GM12878 (cell line): ENCODE measurements around the gene TDRD12. TPM values are rescaled to one million over a fixed set of nuclear protein-coding genes. Genes with fewer than 3 reads are reported as not detected.
"Not testable (repeated sequence)": the region's sequence is repeated elsewhere in the genome, so short reads cannot be mapped to it uniquely, and the experiment has no call there.

Experiments used
- ATAC-seq: fragments of 200-7000 bp; cut with Tn5 transposase; 3 replicates; pipeline ENCODE4 v1.9.1; 2020; ENCODE audit warnings: mild to moderate bottlenecking, moderate library complexity
- BruUV-seq: library from RNA; stranded (reverse); fragments of 400-500 nt; replicated peaks from 2 replicates; lab custom pipeline; 2021; lab: Mats Ljungman, UMichigan
- CTCF ChIA-PET: fragments of 300-600 bp; sonication (Branson Sonifier 250); formaldehyde crosslinking; extraction: SDS; loops from one replicate; lab custom pipeline; 2021; ENCODE audit warnings: inconsistent platforms; lab: Yijun Ruan, JAX
- POLR2A ChIA-PET: fragments of 350-600 bp; formaldehyde crosslinking; extraction: SDS; loops from one replicate; lab custom pipeline; 2021; ENCODE audit warnings: inconsistent platforms; lab: Charles Lee
- RAD21 ChIA-PET: fragments of 300-600 bp; sonication (Branson Sonifier 250); formaldehyde crosslinking; loops from one replicate; lab custom pipeline; 2023; ENCODE audit warnings: antibody characterized with exemption; ENCODE audit not compliant: unreplicated experiment; lab: Charles Lee
- SMC1A ChIA-PET: fragments of 300-600 bp; sonication (Branson Sonifier 250); formaldehyde crosslinking; loops from one replicate; lab custom pipeline; 2023; ENCODE audit not compliant: unreplicated experiment, uncharacterized antibody; lab: Charles Lee
- DNase-seq: peaks from one replicate; pipeline ENCODE4 v3.0.0-alpha.2; 2011; ENCODE audit warnings: low read depth, low spot score
- FAIRE-seq: peaks from 3 replicates; lab custom pipeline; 2011; peaks lifted over from hg19 to GRCh38; lab: Jason Lieb, UNC
- H2AFZ ChIP-seq: 2 replicates; pipeline ENCODE4 v1.6.0; 2011; ENCODE audit warnings: low read depth, low read length, control low read depth; ENCODE audit not compliant: control insufficient read depth
- H3K27ac ChIP-seq: 2 replicates; pipeline ENCODE4 v1.5.1; 2011; ENCODE audit warnings: control low read depth; ENCODE audit not compliant: control insufficient read depth, insufficient read depth
- H3K27me3 ChIP-seq, 2 experiments: replicated peaks in 1 of 2; 2 replicates each; pipeline versions ENCODE4 v1.6.0 to v1.6.1; 2011; ENCODE audit warnings: low read length in 1 of 2; ENCODE audit not compliant: control insufficient read depth in 2 of 2, insufficient read depth in 2 of 2
- H3K36me3 ChIP-seq, 2 experiments: 2 replicates each; pipeline ENCODE4 v1.5.1; 2011; ENCODE audit warnings: low read length in 1 of 2; ENCODE audit not compliant: control insufficient read depth in 2 of 2, insufficient read depth in 2 of 2
- H3K4me1 ChIP-seq: 2 replicates; pipeline ENCODE4 v1.6.1; 2011; ENCODE audit warnings: mild to moderate bottlenecking, low read length, moderate library complexity, mixed read lengths; ENCODE audit not compliant: control insufficient read depth, insufficient read depth
- H3K4me2 ChIP-seq: 2 replicates; pipeline ENCODE4 v1.6.0; 2011; ENCODE audit warnings: control low read depth; ENCODE audit not compliant: control insufficient read depth, insufficient read depth
- H3K4me3 ChIP-seq: fragments of 200-600 bp; sonication (generic); 2 replicates; pipeline ENCODE4 v1.5.1; 2016
- H3K79me2 ChIP-seq: 2 replicates; pipeline ENCODE4 v1.6.0; 2011; ENCODE audit warnings: low read length; ENCODE audit not compliant: control insufficient read depth, insufficient read depth
- H3K9ac ChIP-seq: 2 replicates; pipeline ENCODE4 v1.8.0; 2011; ENCODE audit warnings: low read length, control low read depth, mixed read lengths; ENCODE audit not compliant: control insufficient read depth, insufficient read depth
- H3K9me3 ChIP-seq: replicated peaks from 3 replicates; pipeline ENCODE4 v1.5.1; 2011; ENCODE audit warnings: mild to moderate bottlenecking, low read length; ENCODE audit not compliant: control insufficient read depth, insufficient read depth
- H4K20me1 ChIP-seq: 2 replicates; pipeline ENCODE4 v1.6.0; 2011; ENCODE audit not compliant: control insufficient read depth, insufficient read depth
- ATF7 ChIP-seq: fragments of 450-650 bp; IDR thresholded peaks from 2 replicates; pipeline ENCODE4 v1.6.1; 2016; ENCODE audit warnings: low read depth, mild to moderate bottlenecking
- CBFB ChIP-seq: IDR thresholded peaks from 2 replicates; pipeline ENCODE4 v1.6.1; 2016; ENCODE audit warnings: antibody characterized with exemption, low read depth
- CREM ChIP-seq: IDR thresholded peaks from 2 replicates; pipeline ENCODE4 v1.6.1; 2014; ENCODE audit warnings: antibody characterized with exemption, low read depth
- JUNB ChIP-seq: IDR thresholded peaks from 2 replicates; pipeline ENCODE4 v1.6.1; 2016; ENCODE audit warnings: antibody characterized with exemption, mild to moderate bottlenecking
- MTA3 ChIP-seq: IDR thresholded peaks from 2 replicates; pipeline ENCODE4 v1.6.1; 2012; ENCODE audit warnings: low read length, inconsistent platforms, borderline replicate concordance
- NBN ChIP-seq: fragments of 450-650 bp; IDR thresholded peaks from 2 replicates; pipeline ENCODE4 v1.6.1; 2016
- NFIC ChIP-seq: IDR thresholded peaks from 2 replicates; pipeline ENCODE4 v1.6.1; 2012; ENCODE audit warnings: low read depth, mild to moderate bottlenecking, inconsistent platforms, low read length, moderate library complexity
- RUNX3 ChIP-seq: IDR thresholded peaks from 2 replicates; pipeline ENCODE4 v1.6.1; 2012; ENCODE audit warnings: low read length, inconsistent platforms
- TCF7 ChIP-seq: IDR thresholded peaks from 2 replicates; pipeline ENCODE4 v1.6.1; 2014; ENCODE audit warnings: antibody characterized with exemption, borderline replicate concordance
- WGBS: methylation state at CpG from one replicate; pipeline ENCODE4 v1.1.6; 2016; ENCODE audit warnings: low lambda C conversion rate; ENCODE audit not compliant: insufficient replicate concordance, insufficient coverage; ENCODE audit errors: missing lambda C conversion rate; 5-methylcytosine and 5-hydroxymethylcytosine counted together
- in situ Hi-C: fragments of 300-500 bp; cut with MboI; formaldehyde crosslinking; loops from 9 replicates; pipeline ENCODE4 v1.14.3; 2018; ENCODE audit warnings: mixed read lengths
- intact Hi-C: fragments of 100-400 bp; cut with micrococcal nuclease; formaldehyde crosslinking; loops from one replicate; pipeline ENCODE4 v1.14.2; 2022; ENCODE audit not compliant: unreplicated experiment
- polyA plus RNA-seq, 11 experiments: library from polyadenylated mRNA; depleted of rRNA in 4 of 11; unstranded in 6 of 11; stranded (reverse) in 5 of 11; fragments of >200 nt; fragmentation: Nextera tagmentation in 4 of 11; fragmentation: Illumina TruSeq in 1 of 11; extraction: Ambion mirVana in 4 of 11; extraction: Trizol in 1 of 11; gene quantifications; 1 replicate in 1 of 11; 2 replicates in 10 of 11; pipeline versions ENCODE4 v1.2.1 to v1.2.3, GENCODE V29; 2011 to 2016; ENCODE audit warnings: inconsistent platforms in 2 of 11, missing spikeins in 2 of 11, low read depth in 1 of 11
- total RNA-seq, 4 experiments: library from RNA; depleted of rRNA in 3 of 4; stranded (reverse); fragments of >200 nt in 3 of 4; fragmentation: Illumina TruSeq in 1 of 4; extraction: Trizol in 1 of 4; gene quantifications; 2 replicates each; pipeline versions ENCODE4 v1.2.1 to v1.2.3, GENCODE V29; 2013 to 2021
- TF ChIP-seq, protein P1 (sequence below): fragments of 450-650 bp; IDR thresholded peaks from 2 replicates; pipeline ENCODE4 v1.6.1; 2017; ENCODE audit warnings: mild to moderate bottlenecking, low read depth, inconsistent platforms; ENCODE audit not compliant: poor library complexity, severe bottlenecking

The TDRD12 gene
- total and polyA plus RNA-seq, 10 of the 15 experiments (the other 5 are each of a cell fraction or from before 2014, with no cell fraction given), result 0.08 to 0.15 TPM; not detected in 8

DNA sequence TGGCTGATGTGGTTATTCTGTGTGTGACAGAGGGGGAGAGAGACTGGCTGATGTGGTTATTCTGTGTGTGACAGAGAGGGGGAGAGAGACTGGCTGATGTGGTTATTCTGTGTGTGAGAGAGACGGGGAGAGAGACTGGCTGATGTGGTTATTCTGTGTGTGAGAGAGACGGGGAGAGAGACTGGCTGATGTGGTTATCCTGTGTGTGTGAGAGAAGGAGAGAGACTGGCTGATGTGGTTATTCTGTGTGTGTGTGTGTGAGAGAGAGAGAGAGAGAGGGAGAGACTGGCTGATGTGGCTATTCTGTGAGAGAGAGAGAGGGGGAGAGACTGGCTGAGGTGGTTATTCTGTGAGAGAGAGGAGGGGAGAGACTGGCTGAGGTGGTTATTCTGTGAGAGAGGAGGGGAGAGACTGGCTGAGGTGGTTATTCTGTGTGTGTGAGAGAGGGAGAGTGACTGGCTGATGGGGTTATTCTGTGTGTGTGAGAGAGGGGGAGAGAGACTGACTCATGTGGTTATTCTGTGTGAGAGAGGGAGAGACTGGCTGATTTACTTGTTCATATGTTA is 27.1 kb downstream of the TDRD12 start:
- H3K27ac ChIP-seq, H3K9me3 ChIP-seq, H3K9ac ChIP-seq, H3K4me3 ChIP-seq, H3K4me2 ChIP-seq, intact Hi-C loops, H3K79me2 ChIP-seq, SMC1A ChIA-PET, H4K20me1 ChIP-seq, POLR2A ChIA-PET, H3K4me1 ChIP-seq, CTCF ChIA-PET, H3K27me3 ChIP-seq, BruUV-seq, in situ Hi-C loops, H3K36me3 ChIP-seq: not testable (repeated sequence)
- RAD21 ChIA-PET, result interaction anchor here (1.0 kb wide), 1 partner anchor 11 kb away, joined by 3 read pairs; no protein-coding TSS in a partner anchor
- WGBS, result 0% methylated on average over 2 of the region's 2 CpGs
- peak overlapping the region; percentile 17; the same call in 1 of the 2 replicates for H2AFZ ChIP-seq
- DNase-seq, result peak; percentile 31
- FAIRE-seq, result peak; percentile 23
- peak; percentile 46 for ATAC-seq
- peak; percentile 27; the same call in 1 of the 2 replicates for TF ChIP-seq JUNB
- TF ChIP-seq NBN, result peak; percentile 48; the same call in 1 of the 2 replicates
- peak; percentile 34; the same call in 1 of the 2 replicates for TF ChIP-seq ATF7
- 0 out of 2 replicates have a peak, but pooled peaks have one; percentile 37 for TF ChIP-seq TCF7
- peak; percentile 24; the same call in 1 of the 2 replicates for TF ChIP-seq CREM
- TF ChIP-seq RUNX3, result peak; percentile 78
- TF ChIP-seq, protein P1, sequence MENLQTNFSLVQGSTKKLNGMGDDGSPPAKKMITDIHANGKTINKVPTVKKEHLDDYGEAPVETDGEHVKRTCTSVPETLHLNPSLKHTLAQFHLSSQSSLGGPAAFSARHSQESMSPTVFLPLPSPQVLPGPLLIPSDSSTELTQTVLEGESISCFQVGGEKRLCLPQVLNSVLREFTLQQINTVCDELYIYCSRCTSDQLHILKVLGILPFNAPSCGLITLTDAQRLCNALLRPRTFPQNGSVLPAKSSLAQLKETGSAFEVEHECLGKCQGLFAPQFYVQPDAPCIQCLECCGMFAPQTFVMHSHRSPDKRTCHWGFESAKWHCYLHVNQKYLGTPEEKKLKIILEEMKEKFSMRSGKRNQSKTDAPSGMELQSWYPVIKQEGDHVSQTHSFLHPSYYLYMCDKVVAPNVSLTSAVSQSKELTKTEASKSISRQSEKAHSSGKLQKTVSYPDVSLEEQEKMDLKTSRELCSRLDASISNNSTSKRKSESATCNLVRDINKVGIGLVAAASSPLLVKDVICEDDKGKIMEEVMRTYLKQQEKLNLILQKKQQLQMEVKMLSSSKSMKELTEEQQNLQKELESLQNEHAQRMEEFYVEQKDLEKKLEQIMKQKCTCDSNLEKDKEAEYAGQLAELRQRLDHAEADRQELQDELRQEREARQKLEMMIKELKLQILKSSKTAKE, result peak; percentile 34
- TF ChIP-seq MTA3, result 0 out of 2 replicates have a peak, but pooled peaks have one; percentile 30
- TF ChIP-seq CBFB, result peak; percentile 72; the same call in 1 of the 2 replicates
- TF ChIP-seq NFIC, result 0 out of 2 replicates have a peak, but pooled peaks have one; percentile 40
